Liver (tissue), 9 donors: ENCODE results near the gene RFX4. TPM values are rescaled to one million over a fixed set of nuclear protein-coding genes. Genes with fewer than 3 reads are reported as not detected.

Source experiments
- DNase-seq: peaks from one replicate; pipeline ENCODE4 v3.0.0-alpha.2; 2017; ENCODE audit warnings: low spot score
- H3K27ac ChIP-seq, 2 donors: one replicate each; pipeline ENCODE4 v1.7.0; 2013; ENCODE audit warnings: inconsistent platforms in 2 of 2, low read length in 2 of 2, control low read depth in 1 of 2, low read depth in 1 of 2, mild to moderate bottlenecking in 1 of 2
- H3K27me3 ChIP-seq, 4 donors: one replicate each; pipeline versions ENCODE4 v1.6.1 to v1.7.0; 2013; ENCODE audit warnings: low read length in 3 of 4, inconsistent platforms in 1 of 4, mild to moderate bottlenecking in 1 of 4, moderate library complexity in 1 of 4; ENCODE audit not compliant: control insufficient read depth in 4 of 4, insufficient read depth in 4 of 4
- H3K36me3 ChIP-seq, 4 donors: one replicate each; pipeline versions ENCODE4 v1.6.1 to v1.7.0; 2013; ENCODE audit warnings: low read length in 3 of 4, mild to moderate bottlenecking in 3 of 4, low read depth in 1 of 4, moderate library complexity in 1 of 4; ENCODE audit not compliant: control insufficient read depth in 4 of 4, insufficient read depth in 3 of 4
- H3K4me1 ChIP-seq, 4 donors: one replicate each; pipeline versions ENCODE4 v1.6.1 to v1.7.0; 2013; ENCODE audit warnings: low read length in 3 of 4, mild to moderate bottlenecking in 3 of 4, moderate library complexity in 1 of 4; ENCODE audit not compliant: control insufficient read depth in 4 of 4, insufficient read depth in 4 of 4
- H3K4me3 ChIP-seq, 3 donors: one replicate each; pipeline versions ENCODE4 v1.6.1 to v1.7.0; 2013; ENCODE audit warnings: low read length in 3 of 3, control low read depth in 1 of 3, low read depth in 1 of 3, mild to moderate bottlenecking in 1 of 3
- H3K9ac ChIP-seq, 2 donors: one replicate each; pipeline ENCODE4 v1.7.0; 2013; ENCODE audit warnings: low read length in 2 of 2, mild to moderate bottlenecking in 2 of 2, moderate library complexity in 2 of 2, control low read depth in 1 of 2, low read depth in 1 of 2
- H3K9me3 ChIP-seq, 4 donors: one replicate each; pipeline versions ENCODE4 v1.6.1 to v1.7.0; 2013; ENCODE audit warnings: low read length in 3 of 4; ENCODE audit not compliant: control insufficient read depth in 4 of 4
- EGR1 ChIP-seq, 2 donors: IDR thresholded peaks; 2 replicates each; pipeline ENCODE4 v1.6.1; 2016 to 2018; ENCODE audit warnings: antibody characterized with exemption in 2 of 2, low read depth in 2 of 2
- FOXA1 ChIP-seq: IDR thresholded peaks from 2 replicates; pipeline ENCODE4 v1.6.1; 2016; ENCODE audit warnings: antibody characterized with exemption
- GABPA ChIP-seq, 2 donors: IDR thresholded peaks in 1 of 2; conservative IDR thresholded peaks in 1 of 2; 2 replicates each; pipeline ENCODE4 v1.6.1; 2016; ENCODE audit warnings: antibody characterized with exemption in 2 of 2, mild to moderate bottlenecking in 1 of 2, moderate library complexity in 1 of 2
- HNF4A ChIP-seq, 2 donors: conservative IDR thresholded peaks; 2 replicates each; pipeline ENCODE4 v1.6.1; 2016; ENCODE audit warnings: antibody characterized with exemption in 2 of 2, mild to moderate bottlenecking in 2 of 2
- HNF4G ChIP-seq: IDR thresholded peaks from 2 replicates; pipeline ENCODE4 v1.6.1; 2016; ENCODE audit warnings: antibody characterized with exemption
- JUND ChIP-seq, 2 donors: IDR thresholded peaks; 2 replicates each; pipeline ENCODE4 v1.6.1; 2016; ENCODE audit warnings: antibody characterized with exemption in 2 of 2
- MAX ChIP-seq: IDR thresholded peaks from 2 replicates; pipeline ENCODE4 v1.6.1; 2016; ENCODE audit warnings: antibody characterized with exemption
- NR2F2 ChIP-seq: IDR thresholded peaks from 2 replicates; pipeline ENCODE4 v1.6.1; 2016; ENCODE audit warnings: antibody characterized with exemption
- RAD21 ChIP-seq, 2 donors: IDR thresholded peaks; 2 replicates each; pipeline ENCODE4 v1.6.1; 2016; ENCODE audit warnings: antibody characterized with exemption in 2 of 2, mild to moderate bottlenecking in 2 of 2
- RXRA ChIP-seq, 2 donors: IDR thresholded peaks; 2 replicates each; pipeline ENCODE4 v1.6.1; 2017 to 2018; ENCODE audit warnings: antibody characterized with exemption in 2 of 2, mild to moderate bottlenecking in 1 of 2
- SP1 ChIP-seq: IDR thresholded peaks from 2 replicates; pipeline ENCODE4 v1.6.1; 2018; ENCODE audit warnings: antibody characterized with exemption, mild to moderate bottlenecking
- TAF1 ChIP-seq: conservative IDR thresholded peaks from 2 replicates; pipeline ENCODE4 v1.6.1; 2016; ENCODE audit warnings: antibody characterized with exemption, mild to moderate bottlenecking
- YY1 ChIP-seq: IDR thresholded peaks from 2 replicates; pipeline ENCODE4 v1.6.1; 2016; ENCODE audit warnings: antibody characterized with exemption, mild to moderate bottlenecking
- WGBS: extraction: QIAGEN DNeasy Blood & Tissue Kit; methylation state at CpG from one replicate; pipeline ENCODE4 v1.1.7; 2013; 5-methylcytosine and 5-hydroxymethylcytosine counted together
- polyA plus RNA-seq, 2 donors: library from polyadenylated mRNA; stranded (reverse) in 1 of 2; unstranded in 1 of 2; fragments of 200-250 nt in 1 of 2; fragments of >200 nt in 1 of 2; fragmentation: Nextera tagmentation in 1 of 2; extraction: Ambion mirVana in 1 of 2; gene quantifications; one replicate each; pipeline versions ENCODE4 v1.2.1 to v1.2.3, GENCODE V29; 2013 to 2015
- total RNA-seq, 2 donors: library from RNA; depleted of rRNA; stranded (reverse); fragments of >200 nt; gene quantifications; one replicate each; pipeline ENCODE4 v1.2.3, GENCODE V29; 2014
- TF ChIP-seq, protein P1 (sequence below): IDR thresholded peaks from 2 replicates; pipeline ENCODE4 v1.6.1; 2016; ENCODE audit warnings: antibody characterized with exemption
- TF ChIP-seq, protein P2 (sequence below): fragments of 150-350 bp; IDR thresholded peaks from 2 replicates; pipeline ENCODE4 v1.5.1; 2017; ENCODE audit warnings: improper control_type of control experiment, low read depth, low read length; ENCODE audit not compliant: missing input control
- TF ChIP-seq, protein P3 (sequence below): IDR thresholded peaks from 2 replicates; pipeline ENCODE4 v1.6.1; 2016; ENCODE audit warnings: antibody characterized with exemption
- TF ChIP-seq, protein P4 (sequence below): IDR thresholded peaks from 2 replicates; pipeline ENCODE4 v1.6.1; 2016; ENCODE audit warnings: antibody characterized with exemption, mild to moderate bottlenecking
- donor health status: healthy.
- donor health status: healthy.
- donor health status: healthy.
- donor health status: healthy.
- donor health status: healthy.

RFX4 gene
- total and polyA plus RNA-seq, 4 donors = not detected

- Histone ChIP-seq H3K4me1 (peaks cover 0 to 2% (median 0%) of the 10 kb centered on the region in 4 donors), H3K36me3 (no peaks in the 10 kb centered on the region), H3K27ac (no peak overlapping the region), H3K4me3 (no peak overlapping the region), H3K9ac (no peak overlapping the region), H3K27me3 (no peaks in the 10 kb centered on the region), H3K9me3 (no peaks in the 10 kb centered on the region)
- 76% methylated on average over 6 of the region's 6 CpGs for WGBS
- no peak for TF ChIP-seq FOXA1
- DNase-seq = no peak
These were observed 137.9 kb downstream of the RFX4 start for GRCh38 chr12:106720696-106721095.

GRCh38 chr12:106721915-106722314 lies 139.1 kb downstream of the RFX4 start:
- H3K27ac ChIP-seq = no peak overlapping the region
- WGBS = 97% methylated on average over 1 of the region's 1 CpG
- no peaks in the 10 kb centered on the region for H3K36me3 ChIP-seq
- H3K4me1 ChIP-seq = peaks cover 0 to 2% (median 0%) of the 10 kb centered on the region in 4 donors
- H3K9me3 ChIP-seq = no peaks in the 10 kb centered on the region
- no peaks in the 10 kb centered on the region for H3K27me3 ChIP-seq
- TF ChIP-seq, protein P1, sequence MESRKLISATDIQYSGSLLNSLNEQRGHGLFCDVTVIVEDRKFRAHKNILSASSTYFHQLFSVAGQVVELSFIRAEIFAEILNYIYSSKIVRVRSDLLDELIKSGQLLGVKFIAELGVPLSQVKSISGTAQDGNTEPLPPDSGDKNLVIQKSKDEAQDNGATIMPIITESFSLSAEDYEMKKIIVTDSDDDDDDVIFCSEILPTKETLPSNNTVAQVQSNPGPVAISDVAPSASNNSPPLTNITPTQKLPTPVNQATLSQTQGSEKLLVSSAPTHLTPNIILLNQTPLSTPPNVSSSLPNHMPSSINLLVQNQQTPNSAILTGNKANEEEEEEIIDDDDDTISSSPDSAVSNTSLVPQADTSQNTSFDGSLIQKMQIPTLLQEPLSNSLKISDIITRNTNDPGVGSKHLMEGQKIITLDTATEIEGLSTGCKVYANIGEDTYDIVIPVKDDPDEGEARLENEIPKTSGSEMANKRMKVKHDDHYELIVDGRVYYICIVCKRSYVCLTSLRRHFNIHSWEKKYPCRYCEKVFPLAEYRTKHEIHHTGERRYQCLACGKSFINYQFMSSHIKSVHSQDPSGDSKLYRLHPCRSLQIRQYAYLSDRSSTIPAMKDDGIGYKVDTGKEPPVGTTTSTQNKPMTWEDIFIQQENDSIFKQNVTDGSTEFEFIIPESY = no peak
- no peak for TF ChIP-seq JUND (IDR thresholded peaks at IDR 0.05)
- TF ChIP-seq RXRA (IDR thresholded peaks at IDR 0.05) = no peak
- TF ChIP-seq RAD21 (IDR thresholded peaks at IDR 0.05) = no peak
- no peak for TF ChIP-seq HNF4G
- TF ChIP-seq TAF1 = no peak
- TF ChIP-seq, protein P2, sequence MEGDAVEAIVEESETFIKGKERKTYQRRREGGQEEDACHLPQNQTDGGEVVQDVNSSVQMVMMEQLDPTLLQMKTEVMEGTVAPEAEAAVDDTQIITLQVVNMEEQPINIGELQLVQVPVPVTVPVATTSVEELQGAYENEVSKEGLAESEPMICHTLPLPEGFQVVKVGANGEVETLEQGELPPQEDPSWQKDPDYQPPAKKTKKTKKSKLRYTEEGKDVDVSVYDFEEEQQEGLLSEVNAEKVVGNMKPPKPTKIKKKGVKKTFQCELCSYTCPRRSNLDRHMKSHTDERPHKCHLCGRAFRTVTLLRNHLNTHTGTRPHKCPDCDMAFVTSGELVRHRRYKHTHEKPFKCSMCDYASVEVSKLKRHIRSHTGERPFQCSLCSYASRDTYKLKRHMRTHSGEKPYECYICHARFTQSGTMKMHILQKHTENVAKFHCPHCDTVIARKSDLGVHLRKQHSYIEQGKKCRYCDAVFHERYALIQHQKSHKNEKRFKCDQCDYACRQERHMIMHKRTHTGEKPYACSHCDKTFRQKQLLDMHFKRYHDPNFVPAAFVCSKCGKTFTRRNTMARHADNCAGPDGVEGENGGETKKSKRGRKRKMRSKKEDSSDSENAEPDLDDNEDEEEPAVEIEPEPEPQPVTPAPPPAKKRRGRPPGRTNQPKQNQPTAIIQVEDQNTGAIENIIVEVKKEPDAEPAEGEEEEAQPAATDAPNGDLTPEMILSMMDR = no peak
- no peak for TF ChIP-seq EGR1 (IDR thresholded peaks at IDR 0.05; ENCODE audit: low read depth in 2 of 2)
- TF ChIP-seq NR2F2 = no peak
- TF ChIP-seq MAX = no peak
- TF ChIP-seq YY1 = no peak
- no peak for TF ChIP-seq HNF4A (conservative IDR thresholded peaks at IDR 0.05)
- TF ChIP-seq SP1 = no peak
- TF ChIP-seq, protein P3, sequence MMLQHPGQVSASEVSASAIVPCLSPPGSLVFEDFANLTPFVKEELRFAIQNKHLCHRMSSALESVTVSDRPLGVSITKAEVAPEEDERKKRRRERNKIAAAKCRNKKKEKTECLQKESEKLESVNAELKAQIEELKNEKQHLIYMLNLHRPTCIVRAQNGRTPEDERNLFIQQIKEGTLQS = no peak
- TF ChIP-seq GABPA (IDR thresholded peaks at IDR 0.05 in 1 of 2, conservative IDR thresholded peaks at IDR 0.05 in 1 of 2) = no peak
- TF ChIP-seq FOXA1 = no peak
- no peak overlapping the region for H3K9ac ChIP-seq
- DNase-seq = no peak
- H3K4me3 ChIP-seq = no peak overlapping the region

DNA sequence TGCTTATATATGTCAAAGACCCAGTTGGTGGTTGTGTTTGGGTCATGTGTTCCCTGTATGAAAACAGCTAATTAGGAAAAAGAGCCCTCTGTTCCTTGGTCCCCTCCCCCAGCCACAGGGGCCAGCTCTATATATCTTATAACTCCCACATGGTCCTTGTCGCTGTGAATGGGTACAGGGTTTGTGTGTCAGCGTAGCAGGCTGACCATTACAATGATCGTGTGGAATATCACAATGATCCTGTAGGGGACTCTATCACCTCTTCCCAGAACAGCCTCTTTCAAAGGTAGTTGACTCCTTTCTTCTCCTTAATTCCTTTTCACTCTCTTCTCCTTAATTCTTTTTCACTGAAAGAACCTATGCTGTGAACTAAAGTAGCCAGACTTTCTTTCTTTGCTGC lies 140.0 kb downstream of the RFX4 start:
- TF ChIP-seq, protein P4, sequence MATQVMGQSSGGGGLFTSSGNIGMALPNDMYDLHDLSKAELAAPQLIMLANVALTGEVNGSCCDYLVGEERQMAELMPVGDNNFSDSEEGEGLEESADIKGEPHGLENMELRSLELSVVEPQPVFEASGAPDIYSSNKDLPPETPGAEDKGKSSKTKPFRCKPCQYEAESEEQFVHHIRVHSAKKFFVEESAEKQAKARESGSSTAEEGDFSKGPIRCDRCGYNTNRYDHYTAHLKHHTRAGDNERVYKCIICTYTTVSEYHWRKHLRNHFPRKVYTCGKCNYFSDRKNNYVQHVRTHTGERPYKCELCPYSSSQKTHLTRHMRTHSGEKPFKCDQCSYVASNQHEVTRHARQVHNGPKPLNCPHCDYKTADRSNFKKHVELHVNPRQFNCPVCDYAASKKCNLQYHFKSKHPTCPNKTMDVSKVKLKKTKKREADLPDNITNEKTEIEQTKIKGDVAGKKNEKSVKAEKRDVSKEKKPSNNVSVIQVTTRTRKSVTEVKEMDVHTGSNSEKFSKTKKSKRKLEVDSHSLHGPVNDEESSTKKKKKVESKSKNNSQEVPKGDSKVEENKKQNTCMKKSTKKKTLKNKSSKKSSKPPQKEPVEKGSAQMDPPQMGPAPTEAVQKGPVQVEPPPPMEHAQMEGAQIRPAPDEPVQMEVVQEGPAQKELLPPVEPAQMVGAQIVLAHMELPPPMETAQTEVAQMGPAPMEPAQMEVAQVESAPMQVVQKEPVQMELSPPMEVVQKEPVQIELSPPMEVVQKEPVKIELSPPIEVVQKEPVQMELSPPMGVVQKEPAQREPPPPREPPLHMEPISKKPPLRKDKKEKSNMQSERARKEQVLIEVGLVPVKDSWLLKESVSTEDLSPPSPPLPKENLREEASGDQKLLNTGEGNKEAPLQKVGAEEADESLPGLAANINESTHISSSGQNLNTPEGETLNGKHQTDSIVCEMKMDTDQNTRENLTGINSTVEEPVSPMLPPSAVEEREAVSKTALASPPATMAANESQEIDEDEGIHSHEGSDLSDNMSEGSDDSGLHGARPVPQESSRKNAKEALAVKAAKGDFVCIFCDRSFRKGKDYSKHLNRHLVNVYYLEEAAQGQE = no peak
- TF ChIP-seq NR2F2 = no peak
- peak in 1 of 2 donors; percentile 14 for TF ChIP-seq RAD21 (IDR thresholded peaks at IDR 0.05)
- no peak for TF ChIP-seq RXRA (IDR thresholded peaks at IDR 0.05)
- TF ChIP-seq, protein P2 = no peak
- TF ChIP-seq MAX = no peak
- no peak for TF ChIP-seq HNF4G
- no peak overlapping the region for H3K4me3 ChIP-seq
- H3K4me1 ChIP-seq = peaks cover 0 to 2% (median 0%) of the 10 kb centered on the region in 4 donors
- H3K27me3 ChIP-seq = no peaks in the 10 kb centered on the region
- H3K36me3 ChIP-seq = no peaks in the 10 kb centered on the region
- H3K9ac ChIP-seq = no peak overlapping the region
- no peak for DNase-seq
- H3K27ac ChIP-seq = no peak overlapping the region
- H3K9me3 ChIP-seq = no peaks in the 10 kb centered on the region
- WGBS = 77% methylated on average over 3 of the region's 3 CpGs
